GM13977 (cell line): ENCODE measurements around the gene SLC8A2.

Source experiments
- DNase-seq: peaks from one replicate; pipeline ENCODE4 v3.0.0; 2012; ENCODE audit warnings: low spot score
- in situ Hi-C: fragments of 300-500 bp; cut with MboI; formaldehyde crosslinking; loops from one replicate; pipeline ENCODE4 v1.12.0; 2022; ENCODE audit warnings: low sequenced_read_pairs, low pct_unique_long_range_greater_than_20kb, mixed read lengths, inconsistent platforms; ENCODE audit not compliant: unreplicated experiment
- TF ChIP-seq, protein P1 (sequence below): IDR thresholded peaks from 2 replicates; pipeline ENCODE4 v1.5.1; 2012; ENCODE audit warnings: mild to moderate bottlenecking, control low read depth; ENCODE audit not compliant: insufficient read depth; ENCODE audit errors: extremely low read depth, missing control alignments

Gene SLC8A2

DNA sequence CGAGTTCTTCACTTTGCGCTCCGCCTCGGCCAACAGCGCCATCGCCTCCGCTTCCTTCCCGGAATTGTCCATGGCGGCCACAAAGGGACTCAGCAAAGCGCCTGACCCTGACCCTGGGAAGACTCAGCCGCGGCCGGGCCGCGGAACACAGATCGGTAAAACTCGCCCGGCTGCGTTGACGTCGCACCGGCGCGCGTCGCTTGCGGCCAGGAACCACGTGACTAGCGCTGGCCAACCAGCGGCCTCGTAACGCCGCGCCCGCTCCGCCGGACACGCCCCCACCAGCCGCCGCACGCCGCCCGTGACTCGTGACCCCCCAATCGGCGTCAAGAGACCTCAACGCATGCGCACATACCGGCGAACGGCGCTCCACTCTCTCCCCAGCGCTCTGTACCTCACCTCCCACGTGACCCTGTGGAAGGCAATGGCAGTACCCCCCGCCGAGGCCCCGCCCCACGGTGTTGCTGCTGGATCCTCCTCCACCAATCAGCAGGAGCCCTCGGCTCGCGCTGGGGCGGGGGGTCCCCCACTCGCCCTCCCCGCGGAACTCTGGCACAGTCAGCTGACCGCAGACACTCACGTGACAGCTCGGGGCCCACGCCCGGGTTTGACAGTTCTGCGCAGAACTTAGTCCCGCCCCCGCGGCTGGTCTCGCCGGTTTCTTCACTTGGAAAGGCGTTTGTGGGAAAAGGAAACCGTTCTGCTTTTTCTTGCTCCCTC lies 43.3 kb upstream of the SLC8A2 start, which contains the start of gene NAPA:
Gene NAPA, minus strand, starts transcription at position 195 of the 720 bp plus-strand sequence. Its CDS starts 123 bp downstream, at position 72.
- DNase-seq, result peak; percentile 99
- TF ChIP-seq, protein P1, sequence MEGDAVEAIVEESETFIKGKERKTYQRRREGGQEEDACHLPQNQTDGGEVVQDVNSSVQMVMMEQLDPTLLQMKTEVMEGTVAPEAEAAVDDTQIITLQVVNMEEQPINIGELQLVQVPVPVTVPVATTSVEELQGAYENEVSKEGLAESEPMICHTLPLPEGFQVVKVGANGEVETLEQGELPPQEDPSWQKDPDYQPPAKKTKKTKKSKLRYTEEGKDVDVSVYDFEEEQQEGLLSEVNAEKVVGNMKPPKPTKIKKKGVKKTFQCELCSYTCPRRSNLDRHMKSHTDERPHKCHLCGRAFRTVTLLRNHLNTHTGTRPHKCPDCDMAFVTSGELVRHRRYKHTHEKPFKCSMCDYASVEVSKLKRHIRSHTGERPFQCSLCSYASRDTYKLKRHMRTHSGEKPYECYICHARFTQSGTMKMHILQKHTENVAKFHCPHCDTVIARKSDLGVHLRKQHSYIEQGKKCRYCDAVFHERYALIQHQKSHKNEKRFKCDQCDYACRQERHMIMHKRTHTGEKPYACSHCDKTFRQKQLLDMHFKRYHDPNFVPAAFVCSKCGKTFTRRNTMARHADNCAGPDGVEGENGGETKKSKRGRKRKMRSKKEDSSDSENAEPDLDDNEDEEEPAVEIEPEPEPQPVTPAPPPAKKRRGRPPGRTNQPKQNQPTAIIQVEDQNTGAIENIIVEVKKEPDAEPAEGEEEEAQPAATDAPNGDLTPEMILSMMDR, result no peak
- in situ Hi-C loops, result no loop called here

DNA sequence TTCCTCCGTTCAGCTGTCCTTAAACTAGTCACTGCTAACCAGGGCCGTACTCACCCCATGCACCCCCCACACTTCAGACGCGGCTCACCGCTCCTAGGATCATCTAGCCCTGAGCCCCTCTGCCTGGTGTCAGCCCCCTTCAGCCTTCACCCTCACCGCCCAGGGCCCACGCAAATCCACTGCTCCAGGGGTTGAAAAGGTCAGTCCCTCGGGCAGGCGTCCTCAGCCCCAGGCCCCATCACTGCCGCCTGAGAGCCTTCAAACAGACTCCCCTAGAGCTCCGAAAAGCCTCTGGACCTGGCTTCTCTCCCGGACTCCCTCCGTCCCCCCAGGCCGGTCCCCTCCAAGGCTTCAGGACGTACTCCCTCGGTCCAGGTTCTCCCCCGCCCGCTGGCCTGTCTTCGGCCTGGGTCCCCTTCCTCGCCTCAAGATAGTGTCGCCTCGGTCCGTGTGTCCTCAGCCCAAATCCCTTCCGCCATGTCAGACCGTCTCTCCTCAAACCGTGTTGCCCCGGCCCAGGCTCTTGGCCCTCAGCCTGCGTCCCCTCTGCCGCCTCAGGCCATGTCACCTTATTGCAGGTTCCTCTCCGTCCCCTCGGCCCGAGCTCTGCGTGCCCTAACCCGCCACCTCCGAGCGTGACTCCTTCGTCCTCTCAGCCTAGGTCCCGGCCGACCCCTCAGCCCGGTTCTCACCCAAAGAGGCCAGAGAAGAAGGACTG lies 42.6 kb upstream of the SLC8A2 start:
- in situ Hi-C loops, result no loop called here
- TF ChIP-seq, protein P1, result no peak

DNA sequence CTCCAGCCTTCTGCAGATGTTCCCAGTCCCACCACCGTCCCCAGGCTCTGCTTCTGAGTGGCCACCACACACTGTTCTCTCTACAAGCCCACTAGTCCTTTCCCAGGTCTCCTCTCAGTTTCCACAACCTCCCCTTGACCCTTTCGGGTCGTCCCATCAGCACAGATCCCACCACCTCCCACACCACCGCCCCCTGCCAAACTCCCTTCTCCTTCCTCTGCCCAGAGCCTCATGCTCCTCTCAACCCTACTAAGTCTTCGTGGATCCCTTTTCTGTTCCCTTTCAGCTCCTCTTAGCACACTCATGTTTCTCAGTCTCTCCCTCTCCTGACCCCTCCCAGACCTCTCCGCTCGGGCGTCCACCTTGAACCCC lies 41.2 kb upstream of the SLC8A2 start:
- DNase-seq, result no peak
- in situ Hi-C loops, result no loop called here
- TF ChIP-seq, protein P1, result no peak

More for the DNA sequence above, 42.6 kb upstream of the SLC8A2 start:
- no peak for DNase-seq

DNA sequence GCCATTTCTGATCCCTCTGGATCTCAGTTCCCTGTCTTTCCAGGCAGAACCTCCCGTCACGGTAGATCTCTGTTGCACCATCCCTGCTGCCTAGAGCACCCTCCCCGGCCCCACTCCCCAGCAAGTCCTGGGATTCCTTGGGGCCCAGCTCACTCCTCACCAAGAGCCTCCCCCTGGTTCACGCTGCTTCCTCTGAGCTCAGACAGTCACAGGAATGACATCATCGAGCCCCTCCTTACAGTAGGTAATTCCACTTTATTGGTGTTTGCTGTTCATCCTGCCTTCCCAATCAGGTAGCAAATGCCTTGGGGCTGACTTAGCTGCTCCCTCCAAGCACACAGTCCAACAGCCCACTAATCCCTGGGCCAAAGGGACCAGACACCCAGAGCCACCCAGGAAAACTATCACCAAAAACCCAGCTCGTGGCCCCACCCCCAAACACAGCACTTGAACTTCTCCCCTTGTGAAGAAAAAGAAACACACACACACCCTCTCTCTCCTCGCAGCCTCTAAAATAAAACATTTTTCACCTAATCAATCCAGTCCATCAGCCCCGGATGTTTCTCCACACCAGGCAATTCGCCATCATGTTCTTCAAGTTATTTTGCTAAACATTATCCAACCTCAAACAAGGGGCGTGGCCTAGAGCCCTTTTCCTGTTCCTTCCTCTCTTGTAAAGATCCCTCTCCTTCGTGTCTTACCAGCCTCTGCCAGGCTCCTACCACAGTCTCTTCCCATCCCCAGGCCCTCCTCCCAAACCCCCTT lies 40.7 kb upstream of the SLC8A2 start:
- in situ Hi-C loops, result no loop called here
- TF ChIP-seq, protein P1, result no peak
- DNase-seq, result no peak

DNA sequence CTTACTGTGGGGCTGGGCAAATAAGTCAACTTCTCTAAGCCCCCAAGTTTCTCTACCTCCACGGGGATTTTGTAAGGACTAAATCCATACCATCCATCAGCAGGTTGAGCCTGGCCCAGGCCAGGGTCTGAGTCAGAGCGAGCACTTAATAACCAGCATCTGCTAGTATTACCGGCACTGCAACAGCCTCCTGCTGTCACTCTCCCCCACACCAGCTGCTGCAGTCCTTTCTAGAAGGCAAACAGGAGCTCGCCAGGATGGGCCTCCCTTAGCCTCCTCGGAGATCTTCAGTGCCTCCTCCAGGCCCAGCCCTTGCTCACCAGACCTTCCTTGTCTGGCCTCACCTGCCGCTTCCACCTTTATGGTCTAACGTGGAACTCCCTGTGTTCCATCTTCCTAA lies 40.0 kb upstream of the SLC8A2 start:
- no peak for DNase-seq
- TF ChIP-seq, protein P1, result no peak
- in situ Hi-C loops, result no loop called here

DNA sequence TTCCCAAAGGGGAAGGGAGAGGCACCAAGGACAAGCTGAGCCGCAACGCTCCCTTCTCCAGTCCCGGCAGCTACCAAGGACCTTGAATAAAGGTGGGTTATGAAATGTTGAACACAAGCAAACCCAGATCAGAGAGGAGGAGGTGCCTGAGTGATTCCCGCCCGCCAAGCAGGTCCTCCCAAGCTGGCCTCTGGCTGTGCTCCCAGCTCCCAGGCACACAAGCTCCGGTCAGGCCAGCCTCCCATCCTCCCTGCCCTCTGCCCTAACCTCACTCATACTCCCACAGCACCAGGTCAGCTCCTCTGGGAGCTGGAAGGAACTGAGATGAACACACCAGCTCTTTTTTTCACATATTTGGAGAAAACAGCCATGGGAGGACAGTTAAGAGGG lies 39.4 kb upstream of the SLC8A2 start:
- TF ChIP-seq, protein P1, result no peak
- in situ Hi-C loops, result no loop called here

More for the DNA sequence above, 39.4 kb upstream of the SLC8A2 start:
- no peak for DNase-seq
